Dedifferentiated amniotic fluid mesenchymal stem cell (primary cell): Measurements from ENCODE around the gene FOXP4.

Experiments used
- DNase-seq: peaks from one replicate; pipeline ENCODE4 v3.0.0-alpha.2; 2016; ENCODE audit errors: extremely low spot score

Gene FOXP4

DNA sequence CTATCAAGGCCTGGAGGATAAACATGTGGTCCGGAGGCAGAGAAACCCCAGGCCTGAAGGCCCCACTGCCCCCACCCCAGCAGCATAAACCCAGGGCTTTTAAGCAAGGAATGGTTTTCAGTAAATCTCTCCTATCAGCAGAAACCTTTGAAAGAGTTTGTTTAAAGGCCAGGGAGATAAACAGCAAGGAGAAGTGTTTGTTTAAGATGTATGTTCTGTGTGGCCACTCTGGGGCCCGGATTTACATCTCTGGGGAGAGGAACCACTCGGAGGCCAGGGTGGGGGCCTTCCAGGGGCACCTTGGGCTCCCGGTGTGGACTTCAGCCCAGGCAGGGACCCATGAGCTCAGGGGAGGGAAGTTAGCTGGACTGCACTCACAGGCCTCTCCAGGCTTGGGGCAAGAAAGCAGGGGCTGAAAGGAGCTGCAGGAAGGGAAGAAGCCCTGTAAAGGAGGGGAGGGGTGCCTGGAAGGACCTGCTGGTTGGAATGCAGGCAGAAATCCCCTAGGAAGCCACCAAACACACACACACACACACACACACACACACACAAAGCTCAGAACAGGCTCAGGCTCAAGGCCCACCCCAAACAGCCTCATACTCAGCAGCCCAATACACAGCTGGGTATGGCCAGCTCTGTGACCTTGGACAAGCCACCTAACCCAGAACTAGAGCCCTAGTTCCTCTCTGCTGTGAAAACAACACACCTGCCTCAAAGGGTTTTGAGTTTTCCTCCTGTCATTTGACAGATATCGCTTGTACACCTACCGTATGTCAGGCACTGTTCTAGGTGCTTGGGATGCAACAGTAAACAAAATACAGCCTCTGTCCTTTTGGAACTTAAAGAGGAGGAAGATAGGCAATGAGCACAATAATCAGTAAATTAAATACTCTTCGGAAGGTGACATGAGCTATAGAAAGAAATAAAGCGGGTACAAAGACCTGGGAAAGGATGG, 26.2 kb upstream of the FOXP4 start:
- no peak for DNase-seq

DNA sequence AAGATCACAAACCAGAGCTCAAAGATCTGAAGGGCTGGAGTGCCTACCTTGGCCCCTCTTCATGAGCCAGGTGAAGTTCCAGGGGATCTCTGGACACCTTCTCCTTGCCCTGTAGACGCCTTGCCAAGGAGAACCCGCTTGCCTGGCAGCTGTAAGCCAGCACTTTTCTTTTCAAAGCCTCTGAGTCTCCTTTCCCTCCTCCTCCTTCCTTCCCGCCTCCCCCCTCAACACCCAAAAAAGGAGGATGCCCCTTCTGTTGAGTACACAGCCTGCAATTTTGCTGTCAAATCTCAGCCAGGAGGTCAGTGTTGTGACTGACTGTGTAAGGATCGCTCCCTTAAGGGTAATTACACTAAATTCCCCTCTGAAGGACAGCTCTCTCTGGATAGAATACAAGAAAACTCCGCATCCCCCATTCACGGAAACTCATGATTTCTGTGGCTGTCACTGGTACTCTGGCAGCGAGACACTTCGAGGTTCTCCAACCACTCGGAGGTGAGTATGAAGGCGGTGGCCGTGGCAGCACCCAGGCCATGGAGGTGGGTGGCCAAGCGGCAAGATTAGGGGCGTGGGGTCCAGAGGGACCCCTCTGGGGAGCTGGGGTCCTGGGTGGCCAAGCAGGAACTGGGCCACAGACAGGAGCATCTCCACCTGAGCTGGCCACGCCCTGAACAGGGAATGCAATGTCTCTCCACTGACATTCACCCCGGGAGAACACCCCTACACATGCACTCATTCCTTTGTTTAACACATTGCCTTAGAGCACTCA, 23.2 kb upstream of the FOXP4 start:
- DNase-seq, result no peak

DNA sequence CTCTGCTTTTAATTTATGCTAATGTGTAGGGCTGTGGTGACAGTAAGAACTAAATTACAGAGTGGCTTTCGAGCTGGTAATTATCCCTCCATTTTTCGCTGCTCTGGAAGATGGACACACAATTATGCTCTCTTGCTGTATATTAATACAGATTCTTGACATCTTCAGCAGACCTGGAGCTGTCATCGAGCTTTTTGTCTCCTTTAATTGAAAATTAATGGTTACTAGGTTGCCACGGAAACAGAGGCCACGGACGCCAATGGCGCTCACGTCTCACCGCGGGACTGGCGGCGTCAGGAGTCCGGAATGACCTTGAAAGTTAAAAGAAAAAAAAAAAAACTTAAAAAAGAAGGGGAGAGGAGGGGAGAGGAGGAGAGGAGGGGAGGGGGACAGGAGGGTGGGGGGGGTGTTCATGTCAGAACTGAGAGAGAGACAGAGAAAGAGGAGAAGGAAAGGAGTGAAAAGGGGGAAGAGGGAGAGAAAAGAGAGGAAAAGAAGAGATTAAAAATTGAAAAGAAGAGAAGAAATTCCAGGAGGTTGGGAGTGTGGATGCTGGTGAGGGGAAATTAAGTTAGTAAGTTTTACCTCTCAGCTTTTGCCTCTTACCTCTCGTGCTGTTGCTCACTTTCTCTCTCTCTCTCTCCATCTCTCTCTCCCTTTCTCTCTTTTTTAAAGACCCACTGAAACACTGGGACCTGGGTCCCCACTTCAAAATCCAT, 22.1 kb upstream of the FOXP4 start:
- DNase-seq, result no peak

DNA sequence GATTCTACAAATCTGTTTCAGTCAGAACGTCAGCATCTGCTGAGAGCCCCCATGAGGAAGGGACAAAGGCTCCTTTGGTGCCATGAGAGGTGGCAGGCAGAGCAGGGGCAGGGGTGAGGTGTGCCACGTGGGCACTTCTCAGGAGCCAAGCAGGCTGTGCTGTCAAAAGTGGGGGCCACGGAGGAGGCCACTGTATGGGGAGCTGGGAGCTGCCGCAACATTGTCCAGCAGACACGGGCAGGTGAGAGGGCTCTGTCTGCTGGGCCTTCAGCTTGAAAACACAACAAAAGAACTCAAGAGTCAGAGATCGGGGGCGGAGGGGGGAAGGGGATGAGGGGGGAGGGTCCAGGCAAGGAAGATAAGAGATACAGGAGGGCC, 21.6 kb upstream of the FOXP4 start:
- no peak for DNase-seq

DNA sequence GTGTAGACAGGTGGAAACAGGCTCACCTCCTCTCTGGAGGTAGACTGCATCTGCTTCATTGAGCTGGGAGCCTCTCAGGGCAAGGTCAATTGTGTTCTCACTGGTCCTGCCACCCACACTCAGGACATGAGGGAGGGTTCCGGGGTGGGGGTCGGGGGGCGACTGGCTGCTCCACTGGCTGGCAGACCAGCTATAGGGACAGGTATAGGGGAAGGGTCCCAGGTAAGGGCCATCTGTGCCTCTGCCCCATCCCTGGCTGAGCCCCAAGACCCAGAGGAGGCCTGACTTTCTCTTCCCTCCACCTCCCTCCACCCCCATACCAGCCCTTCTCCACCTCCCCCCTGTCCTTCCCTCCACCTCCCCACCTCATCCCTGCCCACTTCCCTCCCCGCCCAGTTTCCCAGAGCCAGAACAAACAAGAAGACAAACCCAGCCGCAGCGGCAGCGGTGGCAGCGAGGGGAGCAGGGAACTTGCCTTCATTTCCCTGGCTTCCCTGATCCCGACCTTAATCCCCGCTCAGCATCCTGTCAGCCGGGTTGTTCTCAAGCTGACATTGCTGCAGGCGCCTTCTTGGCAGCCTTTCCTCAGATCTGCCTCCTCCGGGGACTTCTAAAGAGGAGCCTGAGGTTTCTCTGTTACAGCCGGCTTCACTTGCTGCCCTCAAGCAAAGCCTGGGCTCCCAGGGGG, 18.3 kb upstream of the FOXP4 start:
- DNase-seq, result no peak

DNA sequence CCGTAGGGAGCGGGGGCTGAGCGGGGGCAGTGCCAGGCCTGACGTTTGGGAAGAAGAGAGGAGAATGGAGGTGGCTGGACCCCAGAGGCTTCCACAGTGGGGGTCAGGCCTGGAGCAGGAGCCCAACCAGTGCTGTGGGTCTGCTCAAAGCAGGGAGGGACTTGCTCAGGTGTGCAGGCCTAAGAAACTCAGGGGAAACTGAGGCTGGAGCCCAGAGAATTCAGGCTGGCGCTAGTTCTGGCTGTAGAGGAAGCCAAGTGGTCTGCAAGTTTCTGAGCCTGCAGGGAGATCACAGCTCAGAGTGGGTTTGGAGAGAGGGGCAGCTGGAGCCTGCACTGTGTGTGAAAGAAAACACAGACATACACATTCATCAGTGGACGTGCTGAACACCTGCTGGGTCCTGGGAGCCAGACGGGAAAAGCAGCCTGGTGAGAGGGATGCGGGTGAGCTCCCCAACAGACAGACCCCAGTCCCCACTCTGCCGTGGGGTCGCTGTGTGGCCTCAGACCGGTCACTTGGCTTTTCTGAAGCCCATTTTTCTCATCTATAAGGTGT, 17.7 kb upstream of the FOXP4 start:
- no peak for DNase-seq

DNA sequence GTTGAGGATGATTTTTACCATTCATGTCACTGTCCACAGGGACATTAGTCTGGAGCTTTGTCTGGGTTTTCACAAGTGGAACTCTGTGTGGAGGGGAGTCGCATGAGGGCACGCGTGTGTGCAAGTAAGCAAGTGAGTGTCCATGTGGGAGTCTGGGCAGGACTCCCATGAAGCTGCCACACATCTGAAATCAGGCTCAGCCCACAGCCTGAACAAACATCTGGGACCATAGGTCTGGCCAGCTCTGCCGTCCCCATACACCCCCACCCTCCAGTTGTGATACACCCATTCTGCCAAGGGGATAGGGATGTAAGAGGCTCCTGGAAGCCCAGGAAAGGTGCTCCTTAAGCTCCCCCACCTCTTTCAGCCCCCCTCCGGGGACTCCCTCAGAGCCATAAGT, 17.1 kb upstream of the FOXP4 start:
- DNase-seq, result no peak

DNA sequence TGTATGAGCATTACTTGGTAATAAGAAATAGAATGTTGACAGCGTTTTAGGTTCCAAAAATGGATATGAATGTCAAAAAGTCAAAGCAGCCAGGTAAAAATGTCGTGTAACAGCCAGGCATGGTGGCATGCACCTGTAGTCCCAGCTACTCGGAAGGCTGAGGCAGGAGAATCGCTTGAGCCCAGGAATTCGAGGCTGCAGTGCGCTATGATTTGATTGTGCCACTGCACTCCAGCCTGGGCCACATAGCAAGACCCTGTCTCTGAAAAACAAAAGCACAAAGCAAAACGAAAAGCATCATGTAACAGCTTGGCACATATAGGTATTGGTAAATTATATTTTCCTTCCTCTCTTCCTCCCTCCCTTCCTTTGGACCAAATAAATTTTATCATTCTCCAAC, 16.2 kb upstream of the FOXP4 start:
- no peak for DNase-seq

DNA sequence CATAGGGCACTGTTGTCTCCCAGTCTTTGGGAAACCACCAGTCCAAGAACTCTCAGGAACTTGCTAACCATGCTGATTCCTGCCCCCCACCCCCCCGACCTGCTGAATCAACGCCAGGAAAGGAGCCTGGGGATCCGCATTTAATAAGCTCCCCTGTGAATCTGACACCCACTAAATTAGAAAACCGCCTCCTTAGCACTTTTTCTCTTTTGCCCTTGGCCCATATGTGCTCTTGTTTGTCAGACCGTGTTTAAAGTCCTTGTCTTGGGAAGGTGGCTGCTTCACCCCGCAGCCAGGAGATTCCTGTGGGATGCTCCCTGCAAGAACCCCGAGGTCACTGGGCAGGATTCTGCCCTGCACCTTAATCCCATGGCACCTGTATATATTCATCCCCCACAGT, 15.7 kb upstream of the FOXP4 start:
- no peak for DNase-seq

DNA sequence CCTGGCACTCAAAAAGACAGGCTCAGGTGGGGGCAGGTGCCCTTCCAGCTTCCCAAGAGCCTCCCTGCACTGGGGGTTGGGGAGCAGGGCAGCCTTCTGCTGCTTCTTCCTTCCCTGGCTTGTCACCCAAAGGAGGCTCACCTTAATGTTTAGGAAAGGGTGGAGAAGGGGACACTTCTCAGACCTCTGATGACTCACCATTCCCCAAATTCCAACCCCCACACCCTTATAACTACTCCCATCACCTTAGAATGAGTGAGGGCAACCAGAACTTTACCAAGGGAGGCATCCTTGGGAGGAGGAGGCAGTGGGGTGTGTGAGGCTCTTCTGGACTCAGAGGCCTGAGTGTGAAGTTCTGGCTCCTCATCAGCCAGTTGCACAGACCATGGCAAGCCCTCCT, 15.2 kb upstream of the FOXP4 start:
- no peak for DNase-seq

DNA sequence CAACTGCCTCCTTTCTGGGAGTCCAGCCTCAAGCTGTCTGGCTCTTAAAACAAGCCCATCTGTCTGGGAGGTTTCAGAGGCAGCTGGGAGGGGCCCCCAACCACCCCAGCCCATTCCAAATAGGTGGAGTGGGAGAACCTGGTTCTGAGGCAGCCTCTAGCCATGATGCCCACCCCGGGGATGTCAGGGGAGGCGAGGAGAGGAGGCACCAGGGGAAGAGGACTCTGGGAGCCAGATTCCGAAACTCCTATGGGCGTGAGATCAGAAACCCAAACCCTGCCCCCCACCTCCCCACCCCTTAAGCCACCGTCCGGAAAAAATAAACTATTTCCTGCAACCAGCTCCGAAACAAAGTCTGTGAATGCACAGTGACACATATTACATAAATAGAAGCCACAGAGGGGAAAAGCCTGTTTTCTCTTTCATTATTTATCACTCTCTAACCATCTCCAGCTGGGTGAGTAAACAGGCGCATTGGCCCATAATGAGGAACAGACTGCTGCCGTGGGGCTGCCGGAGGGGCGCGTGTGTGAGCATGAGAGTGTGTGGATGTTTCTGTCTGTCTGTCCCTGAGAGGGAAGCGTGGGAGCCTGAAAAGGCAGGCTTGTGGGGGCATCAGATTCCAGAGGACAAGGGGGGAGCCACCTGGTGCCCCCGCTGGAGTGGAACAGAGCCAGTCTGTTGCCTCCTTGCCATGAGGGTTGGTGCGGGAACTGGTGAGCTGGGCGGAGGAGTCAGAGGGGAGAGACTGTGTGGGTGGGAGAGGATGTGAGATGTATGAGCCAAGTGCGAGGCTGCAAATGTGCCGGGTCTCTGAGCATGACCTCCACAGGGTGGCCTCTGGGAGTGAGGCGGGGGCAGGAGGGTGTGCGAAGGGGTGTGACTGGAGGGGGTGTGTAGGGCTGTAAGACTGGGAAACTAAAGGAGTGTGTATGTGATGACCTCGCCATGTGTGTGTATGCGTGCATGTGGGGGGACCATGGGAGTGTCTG, 14.3 kb upstream of the FOXP4 start:
- DNase-seq, result peak; percentile 44

DNA sequence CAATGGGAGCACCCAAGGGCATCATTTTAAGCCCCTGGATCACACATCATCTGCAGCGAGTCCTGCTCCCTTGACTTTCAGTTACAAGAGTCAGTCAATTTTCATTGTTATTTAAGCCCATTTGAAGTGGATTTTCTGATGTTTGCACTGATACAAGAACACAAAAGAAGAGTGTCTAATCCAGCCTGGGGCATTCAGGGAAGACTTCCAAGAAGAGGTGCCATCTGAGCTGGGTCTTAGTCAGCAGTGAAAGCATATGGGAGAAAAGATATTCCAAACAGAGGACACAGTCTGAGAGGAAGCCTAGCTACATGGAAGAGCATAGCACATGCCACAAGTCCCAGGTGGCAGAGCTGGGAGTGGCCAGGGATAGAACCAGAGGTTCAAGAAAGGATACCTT, 10.4 kb upstream of the FOXP4 start:
- DNase-seq, result no peak

DNA sequence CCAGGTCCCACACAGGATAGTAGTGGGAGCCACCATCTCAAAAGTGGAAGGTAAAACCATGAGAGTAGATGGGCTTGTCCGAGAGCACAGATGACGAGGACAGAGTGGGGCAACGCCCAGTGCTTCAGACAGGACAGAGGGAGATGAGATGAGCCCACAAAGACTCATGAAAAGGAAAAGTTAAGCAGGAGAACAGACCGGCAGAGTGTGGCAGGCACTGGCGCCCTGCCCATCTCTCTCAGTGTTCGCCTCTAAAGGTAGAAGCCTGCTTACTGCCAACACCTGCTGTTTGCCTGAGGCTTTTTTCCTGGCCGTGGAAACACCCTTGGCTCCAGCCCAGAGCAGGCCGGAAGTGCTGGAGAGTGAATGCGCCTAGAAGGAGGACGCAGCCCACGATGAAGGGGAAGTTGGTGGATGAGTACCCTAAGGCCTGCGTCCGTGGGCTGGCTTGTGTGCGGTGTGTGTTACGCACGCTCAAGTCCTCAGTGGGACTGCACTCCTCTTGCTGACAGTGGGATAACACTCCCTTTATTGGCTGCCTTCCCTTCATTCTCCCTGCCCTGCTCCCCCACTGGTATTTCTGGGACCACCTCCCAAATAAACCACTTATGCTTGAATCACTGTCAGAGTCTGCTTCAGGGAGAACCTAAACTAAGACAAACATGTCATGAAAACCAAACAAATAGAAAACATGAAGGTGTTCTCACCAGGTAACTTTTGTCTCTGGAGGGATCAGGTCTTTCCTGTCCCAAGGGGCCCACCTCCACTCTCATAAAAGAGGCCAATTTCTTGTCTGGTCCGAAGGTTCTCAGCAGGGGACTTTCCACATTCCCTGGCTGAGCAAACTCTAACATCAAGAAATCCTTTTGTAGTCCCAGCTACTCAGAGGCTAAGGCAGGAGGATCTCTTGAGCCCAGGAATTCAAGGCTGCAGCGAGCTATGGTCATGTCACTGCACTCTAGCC, 9.1 kb upstream of the FOXP4 start:
- no peak for DNase-seq

DNA sequence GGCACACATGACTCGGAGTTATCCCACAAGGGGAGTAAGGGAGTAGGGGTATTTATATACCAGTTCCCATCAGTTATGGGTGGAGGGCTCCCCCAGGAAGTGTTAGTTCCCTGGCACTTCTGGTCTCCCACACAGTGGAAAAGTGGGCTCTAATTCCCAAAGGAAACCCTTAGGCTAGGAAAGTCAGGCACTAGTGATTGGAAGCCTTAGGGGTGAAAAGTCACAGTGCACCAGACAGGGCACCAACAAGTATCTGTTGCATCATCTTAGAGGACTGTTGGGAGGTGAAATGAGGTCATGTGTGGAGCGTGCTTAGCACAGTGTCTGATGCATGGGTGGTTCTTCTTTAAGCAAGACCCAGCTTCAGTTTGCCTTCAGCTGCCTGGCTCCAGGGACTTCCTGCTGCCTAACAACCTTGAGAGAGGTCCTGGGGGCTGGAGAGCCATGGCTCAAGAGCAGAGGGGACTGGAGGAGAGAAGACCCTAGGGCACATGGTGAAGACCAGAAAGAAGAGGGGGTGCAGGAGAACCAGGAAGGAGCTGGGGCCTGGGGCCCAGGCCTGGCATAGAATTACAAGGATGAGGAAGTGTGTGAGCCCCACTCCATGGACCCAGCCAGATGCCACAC, 7.5 kb upstream of the FOXP4 start:
- no peak for DNase-seq

DNA sequence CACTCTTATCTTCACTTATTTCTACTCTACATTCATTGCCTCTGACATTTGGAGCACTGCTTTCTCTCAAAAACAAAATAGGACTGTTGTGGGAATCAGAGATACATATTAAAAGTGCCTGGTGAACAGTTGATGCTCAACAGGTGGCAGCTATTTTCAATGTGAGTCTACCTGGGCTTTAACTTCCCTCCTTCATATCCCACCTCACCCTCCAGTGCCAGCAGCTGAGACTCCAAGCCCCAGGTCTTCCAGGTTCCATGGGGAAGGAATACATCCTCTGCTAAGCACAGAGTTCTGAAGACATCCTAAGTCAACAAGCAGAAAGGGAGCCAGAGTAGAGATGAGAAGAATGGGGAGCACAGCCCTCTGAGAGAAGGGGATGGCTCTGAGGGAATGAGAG, 7.0 kb upstream of the FOXP4 start:
- DNase-seq, result no peak

DNA sequence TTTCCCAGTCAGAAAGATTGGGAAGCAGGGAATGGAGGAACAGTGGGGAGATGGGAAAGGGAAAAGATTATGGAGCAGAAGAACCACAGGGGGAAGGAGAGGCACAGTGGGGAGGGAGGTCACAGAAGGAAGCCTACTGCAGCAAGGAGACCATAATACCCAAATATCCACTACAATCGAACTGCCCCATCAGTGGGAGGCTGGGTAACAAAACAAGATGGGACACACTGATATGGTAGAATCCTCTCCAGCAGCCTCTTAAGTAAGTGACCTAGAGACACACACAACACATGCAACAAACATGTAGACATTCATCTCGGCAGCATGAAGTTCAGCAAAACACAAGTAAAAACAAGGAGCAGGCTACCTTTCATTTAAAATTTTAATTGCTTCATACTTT, 4.8 kb upstream of the FOXP4 start:
- no peak for DNase-seq

DNA sequence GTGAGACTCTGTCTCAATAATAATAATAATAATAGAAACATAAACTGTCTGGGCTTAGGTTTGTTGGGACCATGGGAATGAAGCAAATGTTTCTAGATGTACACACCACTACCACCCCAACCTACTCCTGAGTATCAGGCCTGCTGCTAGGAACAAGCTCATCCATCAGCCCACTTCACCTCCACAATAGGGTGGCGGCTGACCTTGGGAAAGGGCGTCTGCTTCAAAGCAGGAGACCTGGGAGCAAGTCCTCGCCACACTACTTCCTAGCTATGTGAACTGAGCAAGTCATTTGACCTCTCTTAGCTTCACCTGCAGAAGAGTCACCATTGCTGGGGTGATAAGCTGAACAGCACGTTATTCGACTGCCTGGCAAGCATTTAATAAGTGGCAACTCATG, 3.1 kb upstream of the FOXP4 start:
- no peak for DNase-seq

DNA sequence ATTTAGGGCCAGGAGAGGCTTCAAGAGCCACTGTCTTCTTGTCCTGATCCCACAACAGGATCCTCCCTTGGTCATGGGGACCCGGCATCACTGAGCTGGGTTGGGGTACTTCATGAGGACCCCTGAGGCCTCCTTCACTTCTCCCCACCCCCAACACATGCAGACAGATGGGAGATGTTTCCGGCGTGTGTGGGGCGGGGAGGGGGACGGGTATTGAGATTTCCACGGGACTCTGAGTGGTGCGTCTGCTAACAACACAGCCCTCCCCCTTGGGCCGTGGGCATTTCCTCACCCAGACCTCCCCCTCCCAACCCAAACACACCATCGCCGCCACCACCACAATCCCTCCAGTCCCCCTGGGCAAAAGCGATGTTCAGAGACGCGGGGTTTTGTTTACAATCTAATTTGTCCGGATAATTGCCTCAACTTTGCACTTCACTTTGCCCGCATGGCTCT, 906 bp upstream of the FOXP4 start:
- DNase-seq, result no peak

DNA sequence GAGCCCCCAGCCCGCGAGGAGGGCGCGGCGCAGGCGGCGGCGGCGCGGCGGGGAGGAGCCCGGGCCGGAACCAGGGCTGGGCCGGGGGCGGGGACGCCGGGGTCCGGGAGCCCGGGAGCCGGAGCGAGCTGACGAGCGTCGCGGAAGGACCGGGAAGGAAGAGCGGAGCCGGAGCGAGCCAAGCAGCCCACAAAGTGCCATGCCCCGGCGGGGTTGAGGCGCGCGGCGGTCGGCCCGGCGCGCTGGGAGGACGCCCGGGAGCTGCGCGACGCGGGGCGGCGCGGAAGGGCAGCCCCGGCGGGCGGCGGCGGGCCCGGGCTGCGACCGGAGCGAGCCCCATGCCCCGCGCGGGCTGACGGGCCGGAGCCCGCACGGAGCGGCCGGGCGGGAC, 289 bp downstream of the FOXP4 start:
- DNase-seq, result peak; percentile 40
